ENCODE results near the gene KCNJ18.
"Not testable (repeated sequence)": the region's sequence is repeated elsewhere in the genome, so short reads cannot be mapped to it uniquely, and the experiment has no call there.

- TF ChIP-seq CTCF (IDR thresholded peaks at IDR 0.05; ENCODE audit: low read length); EZH2 (IDR thresholded peaks at IDR 0.05; ENCODE audit: borderline replicate concordance, low read length): not testable (repeated sequence)
These were observed 45.9 kb downstream of the KCNJ18 start for GRCh38 chr17:21738241-21738640.

Measured in OCI-LY1 (cell line).